ENCODE data around the gene MTG2. TPM values are rescaled to one million over a fixed set of nuclear protein-coding genes. Genes with fewer than 3 reads are reported as not detected.

Gene MTG2
- total and polyA plus RNA-seq, 2 of the 8 experiments (the other 6 are each of a cell fraction or from before 2014, with no cell fraction given) = 14.4 to 22.8 TPM

GRCh38 chr20:62186096-62186426 is 3.2 kb downstream of the MTG2 start (continued):
- TF ChIP-seq KDM1A (IDR thresholded peaks at IDR 0.05; ENCODE audit: borderline replicate concordance, low read length) = no peak
